LNCaP clone FGC (cell line): ENCODE data around the gene SLCO3A1.

Experiments
- DNase-seq: peaks from one replicate; pipeline ENCODE4 v3.0.0-alpha.2; 2011; ENCODE audit warnings: low read depth
- H3K4me3 ChIP-seq: 2 replicates; pipeline ENCODE4 v1.5.1; 2011; ENCODE audit warnings: mild to moderate bottlenecking, low read depth, low read length, control low read depth
- TF ChIP-seq, protein P1 (sequence below): IDR thresholded peaks from 2 replicates; pipeline ENCODE4 v1.5.1; 2012; ENCODE audit warnings: mild to moderate bottlenecking; ENCODE audit not compliant: control insufficient read depth, insufficient read depth; ENCODE audit errors: extremely low read depth

Gene SLCO3A1

DNA sequence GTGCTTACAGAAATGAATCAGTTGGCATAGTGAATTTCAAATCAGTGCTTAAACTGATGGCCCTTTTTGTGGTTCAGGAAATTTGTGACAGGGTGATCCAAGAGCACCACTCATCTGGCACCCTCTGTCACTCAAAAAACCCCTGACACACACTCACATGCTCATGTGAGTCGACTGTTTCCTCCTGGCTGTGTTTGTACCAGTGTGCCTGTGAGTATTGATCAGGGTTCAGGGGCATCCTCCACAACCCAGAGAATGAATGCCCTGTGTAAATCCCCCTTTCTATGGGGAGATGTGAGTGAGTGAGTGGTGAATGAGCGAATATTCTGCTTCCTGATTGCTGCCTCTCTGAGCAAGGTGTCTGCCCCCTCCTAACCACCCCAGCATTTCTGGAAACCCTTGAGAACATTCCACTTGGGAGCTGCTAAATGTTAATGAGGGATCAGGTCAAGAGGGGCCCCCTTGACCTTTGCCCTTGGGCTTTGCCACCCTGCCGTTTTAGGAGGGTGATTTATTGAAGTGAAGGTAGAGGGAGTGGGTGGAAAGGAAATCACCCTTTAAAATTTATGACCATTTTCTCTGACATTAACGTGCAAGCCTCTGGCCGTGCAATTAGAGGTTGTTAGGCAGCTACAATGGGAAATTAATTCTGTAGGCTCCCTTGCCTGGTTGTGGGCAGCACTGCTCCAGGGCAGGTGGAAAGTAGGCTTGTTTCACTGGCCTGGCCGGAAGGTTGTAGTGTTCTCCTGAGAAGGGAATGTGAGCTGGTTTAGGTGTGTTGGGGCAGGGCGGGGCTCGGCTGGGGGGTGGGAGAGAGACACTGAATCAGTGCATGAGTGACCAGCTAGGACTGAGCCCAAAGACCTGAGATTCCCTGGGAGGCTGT, 87.2 kb downstream of the SLCO3A1 start:
- no peak overlapping the region for H3K4me3 ChIP-seq
- TF ChIP-seq, protein P1, sequence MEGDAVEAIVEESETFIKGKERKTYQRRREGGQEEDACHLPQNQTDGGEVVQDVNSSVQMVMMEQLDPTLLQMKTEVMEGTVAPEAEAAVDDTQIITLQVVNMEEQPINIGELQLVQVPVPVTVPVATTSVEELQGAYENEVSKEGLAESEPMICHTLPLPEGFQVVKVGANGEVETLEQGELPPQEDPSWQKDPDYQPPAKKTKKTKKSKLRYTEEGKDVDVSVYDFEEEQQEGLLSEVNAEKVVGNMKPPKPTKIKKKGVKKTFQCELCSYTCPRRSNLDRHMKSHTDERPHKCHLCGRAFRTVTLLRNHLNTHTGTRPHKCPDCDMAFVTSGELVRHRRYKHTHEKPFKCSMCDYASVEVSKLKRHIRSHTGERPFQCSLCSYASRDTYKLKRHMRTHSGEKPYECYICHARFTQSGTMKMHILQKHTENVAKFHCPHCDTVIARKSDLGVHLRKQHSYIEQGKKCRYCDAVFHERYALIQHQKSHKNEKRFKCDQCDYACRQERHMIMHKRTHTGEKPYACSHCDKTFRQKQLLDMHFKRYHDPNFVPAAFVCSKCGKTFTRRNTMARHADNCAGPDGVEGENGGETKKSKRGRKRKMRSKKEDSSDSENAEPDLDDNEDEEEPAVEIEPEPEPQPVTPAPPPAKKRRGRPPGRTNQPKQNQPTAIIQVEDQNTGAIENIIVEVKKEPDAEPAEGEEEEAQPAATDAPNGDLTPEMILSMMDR: no peak
- no peak for DNase-seq

- TF ChIP-seq, protein P1: peak; percentile 11; the same call in 1 of the 2 replicates
- H3K4me3 ChIP-seq: no peak overlapping the region
- no peak for DNase-seq
Observed at GRCh38 chr15:91941871-91942658, 88.6 kb downstream of the SLCO3A1 start.

DNA sequence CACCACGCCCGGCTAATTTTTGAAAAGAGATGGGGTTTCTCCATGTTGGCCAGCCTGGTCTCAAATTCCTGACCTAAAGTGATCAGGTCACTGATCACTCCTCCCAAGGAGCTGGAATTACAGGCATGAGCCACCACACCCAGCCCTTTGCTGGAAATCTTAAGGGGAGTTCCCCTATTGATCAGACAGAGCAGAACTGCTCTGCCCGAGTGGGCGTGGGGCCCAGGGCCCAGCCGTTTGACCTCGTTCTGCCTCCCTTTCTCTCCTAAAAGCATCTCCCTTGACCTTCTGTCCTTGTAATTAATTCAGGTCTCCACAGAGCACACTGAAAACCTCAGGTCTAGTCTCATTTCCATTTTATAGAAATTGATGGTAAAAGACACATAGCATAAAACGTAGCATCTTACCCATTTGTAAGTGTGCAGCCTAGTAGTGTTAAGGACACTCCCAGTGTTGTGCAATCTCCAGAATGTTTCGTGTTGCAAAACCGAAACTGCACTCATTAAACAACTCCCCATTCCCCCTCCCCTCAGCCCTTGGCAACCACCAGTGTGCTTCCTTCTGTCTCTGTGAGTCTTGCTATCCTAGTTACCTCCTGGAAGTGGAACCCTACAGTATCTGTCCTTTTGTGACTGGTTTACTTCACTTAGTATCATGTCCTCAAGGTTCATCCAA, 89.3 kb downstream of the SLCO3A1 start:
- DNase-seq: peak; percentile 15
- H3K4me3 ChIP-seq: no peak overlapping the region
- TF ChIP-seq, protein P1: no peak

GRCh38 chr15:91944331-91944730, 90.8 kb downstream of the SLCO3A1 start:
- H3K4me3 ChIP-seq: no peak overlapping the region
- DNase-seq: no peak
- TF ChIP-seq, protein P1: no peak

- peak; percentile 6 for DNase-seq
- no peak overlapping the region for H3K4me3 ChIP-seq
- TF ChIP-seq, protein P1: no peak
Observed at GRCh38 chr15:91945385-91945784, 91.9 kb downstream of the SLCO3A1 start.

- no peak overlapping the region for H3K4me3 ChIP-seq
- TF ChIP-seq, protein P1: no peak
- no peak for DNase-seq
Observed at GRCh38 chr15:91946075-91946474, 92.6 kb downstream of the SLCO3A1 start.
